K562 (cell line): ENCODE data around the gene BANF2. TPM values are rescaled to one million over a fixed set of nuclear protein-coding genes. Genes with fewer than 3 reads are reported as not detected.

Source experiments
- ATAC-seq: fragments of 200-7000 bp; cut with Tn5 transposase; 3 replicates; pipeline ENCODE4 v1.9.1; 2020; ENCODE audit warnings: moderate library complexity
- BruUV-seq: library from RNA; stranded (reverse); fragments of 400-500 nt; replicated peaks from 2 replicates; lab custom pipeline; 2021; lab: Mats Ljungman, UMichigan
- CTCF ChIA-PET: fragments of 300-600 bp; formaldehyde crosslinking; extraction: SDS; loops from one replicate; lab custom pipeline; 2021; ENCODE audit warnings: low intra/inter-chr PET ratio; lab: Yijun Ruan, JAX
- POLR2A ChIA-PET: fragments of 300-600, 350-650 bp; sonication (Branson Sonifier 250); formaldehyde crosslinking; extraction: SDS; loops from one replicate; lab custom pipeline; 2021; ENCODE audit warnings: antibody characterized with exemption, inconsistent platforms; lab: Yijun Ruan, JAX
- DNase-seq, 4 experiments: peaks; one replicate each; pipeline versions ENCODE4 v3.0.0 to v3.0.0-alpha.2; 2011 to 2018; ENCODE audit warnings: low spot score in 3 of 4, mixed read lengths in 3 of 4; ENCODE audit errors: extremely low read depth in 1 of 4
- FAIRE-seq: peaks from 2 replicates; lab custom pipeline; 2011; peaks lifted over from hg19 to GRCh38; lab: Jason Lieb, UNC
- H2AFZ ChIP-seq: 2 replicates; pipeline ENCODE4 v1.6.0; 2011; ENCODE audit warnings: low read depth, low read length, control low read depth, inconsistent platforms
- H3K27ac ChIP-seq: fragments of 200-600 bp; 3 replicates; pipeline ENCODE4 v1.8.0; 2011; ENCODE audit warnings: low read depth, mild to moderate bottlenecking, control low read depth, inconsistent platforms, low read length, moderate library complexity, mixed read lengths; ENCODE audit errors: extremely low read depth
- H3K27me3 ChIP-seq, 2 experiments: fragments of 300-600 bp in 1 of 2; 2 replicates in 1 of 2; 3 replicates in 1 of 2; pipeline versions ENCODE4 v1.6.0 to v1.8.0; 2011; ENCODE audit warnings: inconsistent platforms in 2 of 2, low read length in 2 of 2, mild to moderate bottlenecking in 1 of 2, mixed read lengths in 1 of 2, moderate library complexity in 1 of 2; ENCODE audit not compliant: control insufficient read depth in 2 of 2, insufficient read depth in 2 of 2
- H3K36me3 ChIP-seq: fragments of 300-600 bp; 3 replicates; pipeline ENCODE4 v1.8.0; 2011; ENCODE audit warnings: mild to moderate bottlenecking, low read length, inconsistent platforms; ENCODE audit not compliant: control insufficient read depth, insufficient read depth
- H3K4me1 ChIP-seq, 2 experiments: fragments of 200-600 bp in 1 of 2; replicated peaks in 1 of 2; 2 replicates in 1 of 2; 3 replicates in 1 of 2; pipeline versions ENCODE4 v1.5.1 to v1.8.0; 2011; ENCODE audit warnings: inconsistent platforms in 2 of 2, low read length in 2 of 2, mild to moderate bottlenecking in 1 of 2, mixed read lengths in 1 of 2, moderate library complexity in 1 of 2; ENCODE audit not compliant: control insufficient read depth in 2 of 2, insufficient read depth in 2 of 2
- H3K4me2 ChIP-seq: 2 replicates; pipeline ENCODE4 v1.6.1; 2011; ENCODE audit warnings: low read length, control low read depth, inconsistent platforms, mixed read lengths; ENCODE audit not compliant: insufficient read depth
- H3K4me3 ChIP-seq: fragments of 200-600 bp; sonication (generic), shearing (Covaris generic); 2 replicates; pipeline ENCODE4 v1.5.1; 2016; ENCODE audit warnings: control low read depth, inconsistent platforms
- H3K79me2 ChIP-seq: fragments of 200-600 bp; 3 replicates; pipeline ENCODE4 v1.8.0; 2011; ENCODE audit warnings: low read length, inconsistent platforms; ENCODE audit not compliant: control insufficient read depth, insufficient read depth
- H3K9ac ChIP-seq, 2 experiments: 2 replicates each; pipeline versions ENCODE4 v1.6.0 to v1.6.1; 2011; ENCODE audit warnings: low read depth in 2 of 2, low read length in 2 of 2, control low read depth in 1 of 2, inconsistent platforms in 1 of 2, mild to moderate bottlenecking in 1 of 2, mixed read lengths in 1 of 2; ENCODE audit not compliant: insufficient read depth in 1 of 2
- H3K9me1 ChIP-seq: one replicate; pipeline ENCODE4 v1.6.0; 2011; ENCODE audit warnings: inconsistent platforms, mild to moderate bottlenecking, low read length, moderate library complexity; ENCODE audit not compliant: control insufficient read depth, insufficient read depth
- H3K9me3 ChIP-seq: replicated peaks from 2 replicates; pipeline ENCODE4 v1.5.1; 2011; ENCODE audit warnings: low read depth, low read length, inconsistent platforms; ENCODE audit not compliant: control insufficient read depth, insufficient read depth
- H4K20me1 ChIP-seq: replicated peaks from 2 replicates; pipeline ENCODE4 v1.6.1; 2011; ENCODE audit warnings: low read length, inconsistent platforms, mixed read lengths; ENCODE audit not compliant: control insufficient read depth, insufficient read depth
- FOXP1 ChIP-seq: sonication (generic); formaldehyde crosslinking; IDR thresholded peaks from 2 replicates; pipeline ENCODE4 v1.8.0; 2022; ENCODE audit warnings: mild to moderate bottlenecking, missing genetic modification reagents
- GABPA ChIP-seq: fragments of 200-800 bp; sonication (Bioruptor generic); conservative IDR thresholded peaks from 2 replicates; pipeline ENCODE4 v1.6.1; 2016; ENCODE audit warnings: low read depth, missing genetic modification characterization, missing compliant biosample characterization
- HIVEP1 ChIP-seq: fragments of 250-450 bp; sonication (Bioruptor Pico); IDR thresholded peaks from 2 replicates; pipeline ENCODE4 v1.4.0; 2020; ENCODE audit warnings: mild to moderate bottlenecking
- HNRNPLL ChIP-seq: fragments of 200-400 bp; formaldehyde crosslinking; IDR thresholded peaks from 2 replicates; pipeline ENCODE4 v1.6.1; 2017; ENCODE audit warnings: low read length, low read depth, mild to moderate bottlenecking; ENCODE audit not compliant: poor library complexity, severe bottlenecking
- KAT8 ChIP-seq: fragments of 450-650 bp; IDR thresholded peaks from 2 replicates; pipeline ENCODE4 v1.6.1; 2016; ENCODE audit warnings: low read depth, mild to moderate bottlenecking
- MEF2D ChIP-seq: conservative IDR thresholded peaks from 2 replicates; pipeline ENCODE4 v1.6.1; 2016; ENCODE audit warnings: low read depth, missing genetic modification characterization, missing compliant biosample characterization
- NCOA1 ChIP-seq: fragments of 450-650 bp; IDR thresholded peaks from 2 replicates; pipeline ENCODE4 v1.6.1; 2016; ENCODE audit warnings: low read depth
- PHTF2 ChIP-seq: fragments of 250-450 bp; sonication (Bioruptor Pico); IDR thresholded peaks from 2 replicates; pipeline ENCODE4 v1.5.0; 2021; ENCODE audit warnings: mild to moderate bottlenecking
- SUPT5H ChIP-seq: fragments of 450-650 bp; IDR thresholded peaks from 2 replicates; pipeline ENCODE4 v1.6.1; 2016
- U2AF1 ChIP-seq: fragments of 200-400 bp; formaldehyde crosslinking; optimal IDR thresholded peaks from 2 replicates; pipeline ENCODE3; 2017; ENCODE audit warnings: mild to moderate bottlenecking, low read depth, low read length, moderate library complexity
- ZBTB1 ChIP-seq: sonication (generic); formaldehyde crosslinking; IDR thresholded peaks from 2 replicates; pipeline ENCODE4 v1.8.1; 2023; ENCODE audit warnings: missing genetic modification reagents, low read depth, mild to moderate bottlenecking, borderline replicate concordance
- ZC3H8 ChIP-seq: fragments of 450-650 bp; IDR thresholded peaks from 2 replicates; pipeline ENCODE4 v1.6.1; 2017
- ZNF75A ChIP-seq: fragments of 450-650 bp; formaldehyde crosslinking; IDR thresholded peaks from 2 replicates; pipeline ENCODE4 v1.4.0; 2020; ENCODE audit warnings: mild to moderate bottlenecking
- WGBS: fragments of 100-300 bp; shearing (Covaris generic); methylation state at CpG from one replicate; pipeline ENCODE4 v1.1.6; 2016; ENCODE audit warnings: low coverage, mixed read lengths; ENCODE audit not compliant: insufficient coverage; ENCODE audit errors: missing lambda C conversion rate; 5-methylcytosine and 5-hydroxymethylcytosine counted together
- in situ Hi-C: fragments of 300-500 bp; cut with MboI; formaldehyde crosslinking; loops from 4 replicates; pipeline ENCODE4 v1.15.0; 2018; ENCODE audit warnings: inconsistent platforms, mixed read lengths
- intact Hi-C: fragments of 100-400 bp; cut with micrococcal nuclease; formaldehyde crosslinking; loops from 2 replicates; pipeline ENCODE4 v1.14.2; 2022
- polyA plus RNA-seq, 8 experiments: library from polyadenylated mRNA; depleted of rRNA in 4 of 8; stranded (reverse) in 5 of 8; unstranded in 3 of 8; fragments of >200 nt; fragmentation: Nextera tagmentation in 2 of 8; fragmentation: Illumina TruSeq in 1 of 8; extraction: Ambion mirVana in 2 of 8; extraction: Trizol in 1 of 8; gene quantifications; 2 replicates each; pipeline versions ENCODE4 v1.2.1 to v1.2.3, GENCODE V29; 2011 to 2014; ENCODE audit warnings: inconsistent platforms in 1 of 8, missing spikeins in 1 of 8
- total RNA-seq, 7 experiments: library from RNA; depleted of rRNA in 6 of 7; stranded (reverse); fragments of >200 nt in 6 of 7; fragmentation: Illumina TruSeq in 2 of 7; extraction: Trizol in 2 of 7; gene quantifications; 2 replicates each; pipeline versions ENCODE4 v1.2.1 to v1.2.3, GENCODE V29; 2011 to 2021; ENCODE audit warnings: low replicate concordance in 1 of 7
- TF ChIP-seq, protein P1 (sequence below): IDR thresholded peaks from 2 replicates; pipeline ENCODE4 v1.6.1; 2011; ENCODE audit warnings: borderline replicate concordance, low read depth, mild to moderate bottlenecking, moderate library complexity, low read length; ENCODE audit not compliant: insufficient read depth, poor library complexity, severe bottlenecking
- TF ChIP-seq, protein P2 (sequence below), 2 experiments: fragments of 450-650 bp; formaldehyde crosslinking in 1 of 2; IDR thresholded peaks; 2 replicates each; pipeline versions ENCODE4 v1.4.0 to v1.6.1; 2014 to 2020; ENCODE audit warnings: mild to moderate bottlenecking in 2 of 2, borderline replicate concordance in 1 of 2, low read depth in 1 of 2

BANF2 gene
- total and polyA plus RNA-seq, 9 of the 15 experiments (the other 6 are each of a cell fraction or from before 2014, with no cell fraction given) = not detected

DNA sequence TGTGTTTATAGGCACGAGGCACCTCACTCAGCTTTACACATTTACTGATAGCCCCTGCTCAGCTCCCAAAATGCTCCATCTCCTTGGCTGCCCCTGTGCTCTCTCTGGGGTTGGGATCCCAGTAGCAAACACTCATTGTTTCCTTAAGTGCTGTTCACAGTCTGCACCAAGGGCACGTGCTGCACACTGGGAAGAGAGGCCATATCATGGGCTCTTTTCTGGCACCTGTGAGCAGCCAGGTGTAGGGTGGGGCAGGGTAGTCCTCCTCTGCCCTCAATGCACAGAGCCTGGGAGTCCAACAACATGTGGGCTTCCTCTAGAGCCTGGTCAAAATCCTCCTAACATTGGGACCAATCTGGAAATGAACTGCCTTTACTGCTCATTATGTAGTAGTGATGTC lies 67.9 kb downstream of the BANF2 start:
- Histone ChIP-seq H3K9ac (no peak overlapping the region), H3K27ac (no peak overlapping the region), H3K9me3 (no peaks in the 10 kb centered on the region), H3K27me3 (peaks cover 2 to 27% of the 10 kb centered on the region in 2 experiments; a peak in 4 of 5 replicates), H2AFZ (no peak overlapping the region), H4K20me1 (no peaks in the 10 kb centered on the region), H3K4me2 (no peak overlapping the region), H3K4me1 (no peaks in the 10 kb centered on the region), H3K79me2 (no peaks in the 10 kb centered on the region), H3K9me1 (no peaks in the 10 kb centered on the region), H3K4me3 (no peak overlapping the region), H3K36me3 (no peaks in the 10 kb centered on the region)
- ATAC-seq (no peak), DNase-seq (no peak), FAIRE-seq (no peak)
- BruUV-seq = no TSS peak
- 0% methylated on average over 2 of the region's 2 CpGs for WGBS
- in situ Hi-C loops = no loop called here
- ChIA-PET POLR2A (no interaction called here), CTCF (no interaction called here)
- intact Hi-C loops = no loop called here
- TF ChIP-seq, protein P1, sequence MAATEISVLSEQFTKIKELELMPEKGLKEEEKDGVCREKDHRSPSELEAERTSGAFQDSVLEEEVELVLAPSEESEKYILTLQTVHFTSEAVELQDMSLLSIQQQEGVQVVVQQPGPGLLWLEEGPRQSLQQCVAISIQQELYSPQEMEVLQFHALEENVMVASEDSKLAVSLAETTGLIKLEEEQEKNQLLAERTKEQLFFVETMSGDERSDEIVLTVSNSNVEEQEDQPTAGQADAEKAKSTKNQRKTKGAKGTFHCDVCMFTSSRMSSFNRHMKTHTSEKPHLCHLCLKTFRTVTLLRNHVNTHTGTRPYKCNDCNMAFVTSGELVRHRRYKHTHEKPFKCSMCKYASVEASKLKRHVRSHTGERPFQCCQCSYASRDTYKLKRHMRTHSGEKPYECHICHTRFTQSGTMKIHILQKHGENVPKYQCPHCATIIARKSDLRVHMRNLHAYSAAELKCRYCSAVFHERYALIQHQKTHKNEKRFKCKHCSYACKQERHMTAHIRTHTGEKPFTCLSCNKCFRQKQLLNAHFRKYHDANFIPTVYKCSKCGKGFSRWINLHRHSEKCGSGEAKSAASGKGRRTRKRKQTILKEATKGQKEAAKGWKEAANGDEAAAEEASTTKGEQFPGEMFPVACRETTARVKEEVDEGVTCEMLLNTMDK = no peak
- TF ChIP-seq, protein P2, sequence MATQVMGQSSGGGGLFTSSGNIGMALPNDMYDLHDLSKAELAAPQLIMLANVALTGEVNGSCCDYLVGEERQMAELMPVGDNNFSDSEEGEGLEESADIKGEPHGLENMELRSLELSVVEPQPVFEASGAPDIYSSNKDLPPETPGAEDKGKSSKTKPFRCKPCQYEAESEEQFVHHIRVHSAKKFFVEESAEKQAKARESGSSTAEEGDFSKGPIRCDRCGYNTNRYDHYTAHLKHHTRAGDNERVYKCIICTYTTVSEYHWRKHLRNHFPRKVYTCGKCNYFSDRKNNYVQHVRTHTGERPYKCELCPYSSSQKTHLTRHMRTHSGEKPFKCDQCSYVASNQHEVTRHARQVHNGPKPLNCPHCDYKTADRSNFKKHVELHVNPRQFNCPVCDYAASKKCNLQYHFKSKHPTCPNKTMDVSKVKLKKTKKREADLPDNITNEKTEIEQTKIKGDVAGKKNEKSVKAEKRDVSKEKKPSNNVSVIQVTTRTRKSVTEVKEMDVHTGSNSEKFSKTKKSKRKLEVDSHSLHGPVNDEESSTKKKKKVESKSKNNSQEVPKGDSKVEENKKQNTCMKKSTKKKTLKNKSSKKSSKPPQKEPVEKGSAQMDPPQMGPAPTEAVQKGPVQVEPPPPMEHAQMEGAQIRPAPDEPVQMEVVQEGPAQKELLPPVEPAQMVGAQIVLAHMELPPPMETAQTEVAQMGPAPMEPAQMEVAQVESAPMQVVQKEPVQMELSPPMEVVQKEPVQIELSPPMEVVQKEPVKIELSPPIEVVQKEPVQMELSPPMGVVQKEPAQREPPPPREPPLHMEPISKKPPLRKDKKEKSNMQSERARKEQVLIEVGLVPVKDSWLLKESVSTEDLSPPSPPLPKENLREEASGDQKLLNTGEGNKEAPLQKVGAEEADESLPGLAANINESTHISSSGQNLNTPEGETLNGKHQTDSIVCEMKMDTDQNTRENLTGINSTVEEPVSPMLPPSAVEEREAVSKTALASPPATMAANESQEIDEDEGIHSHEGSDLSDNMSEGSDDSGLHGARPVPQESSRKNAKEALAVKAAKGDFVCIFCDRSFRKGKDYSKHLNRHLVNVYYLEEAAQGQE (IDR thresholded peaks at IDR 0.05; ENCODE audit: borderline replicate concordance) = no peak
- TF ChIP-seq, protein P2 (CRISPR knock-in tag; IDR thresholded peaks at IDR 0.05; ENCODE audit: low read depth) = no peak
- TF ChIP-seq GABPA (tag) (no peak), HNRNPLL (no peak), U2AF1 (no peak), NCOA1 (no peak), PHTF2 (CRISPR knock-in tag) (no peak), KAT8 (no peak), HIVEP1 (no peak), ZBTB1 (CRISPR knock-in tag) (no peak), FOXP1 (CRISPR knock-in tag) (no peak), SUPT5H (no peak), ZC3H8 (no peak), ZNF75A (CRISPR knock-in tag) (no peak), MEF2D (tag) (no peak)
